Panc1 (cell line): ENCODE measurements around the gene UBXN6. TPM values are rescaled to one million over a fixed set of nuclear protein-coding genes. Genes with fewer than 3 reads are reported as not detected.

Experiments used
- ATAC-seq: fragments of 200-7000 bp; cut with Tn5 transposase; 2 replicates; pipeline ENCODE4 v1.9.1; 2020; ENCODE audit warnings: mild to moderate bottlenecking, moderate library complexity
- BruUV-seq: library from RNA; stranded (reverse); fragments of 400-500 nt; replicated peaks from 2 replicates; lab custom pipeline; 2021; lab: Mats Ljungman, UMichigan
- CTCF ChIA-PET: fragments of 300-600 bp; sonication (Branson Sonifier 250); formaldehyde crosslinking; loops from one replicate; lab custom pipeline; 2022; ENCODE audit warnings: antibody characterized with exemption; lab: Charles Lee
- POLR2A ChIA-PET: fragments of 300-600 bp; sonication (Branson Sonifier 250); formaldehyde crosslinking; loops from one replicate; lab custom pipeline; 2022; ENCODE audit warnings: antibody characterized with exemption; lab: Charles Lee
- DNase-seq: peaks from one replicate; pipeline ENCODE4 v3.0.0-alpha.2; 2010; ENCODE audit warnings: low read depth, low spot score
- H3K27ac ChIP-seq: 2 replicates; pipeline ENCODE4 v1.5.1; 2011; ENCODE audit warnings: mild to moderate bottlenecking, low read length, inconsistent platforms
- H3K27me3 ChIP-seq: fragments of 200-500 bp; sonication (Bioruptor generic); 2 replicates; pipeline ENCODE4 v1.6.0; 2014; ENCODE audit warnings: low read length, inconsistent platforms; ENCODE audit not compliant: control insufficient read depth, insufficient read depth
- H3K36me3 ChIP-seq: fragments of 200-500 bp; sonication (Bioruptor generic); 2 replicates; pipeline ENCODE4 v1.5.1; 2014; ENCODE audit warnings: inconsistent platforms, mild to moderate bottlenecking, low read length, moderate library complexity; ENCODE audit not compliant: control insufficient read depth, insufficient read depth
- H3K4me1 ChIP-seq: 2 replicates; pipeline ENCODE4 v1.5.1; 2011; ENCODE audit warnings: inconsistent platforms, mild to moderate bottlenecking, low read length, moderate library complexity; ENCODE audit not compliant: control insufficient read depth, insufficient read depth
- H3K4me3 ChIP-seq, 2 experiments: 2 replicates each; pipeline ENCODE4 v1.5.1; 2011 to 2012; ENCODE audit warnings: low read depth in 2 of 2, low read length in 2 of 2, mild to moderate bottlenecking in 2 of 2, inconsistent platforms in 1 of 2, moderate library complexity in 1 of 2
- H3K9me3 ChIP-seq: fragments of 200-500 bp; sonication (Bioruptor generic); 2 replicates; pipeline ENCODE4 v1.5.1; 2014; ENCODE audit warnings: low read depth, mild to moderate bottlenecking, inconsistent platforms, low read length, moderate library complexity; ENCODE audit not compliant: control insufficient read depth, insufficient read depth
- POLR2AphosphoS5 ChIP-seq: IDR thresholded peaks from 2 replicates; pipeline ENCODE4 v1.6.1; 2012; ENCODE audit warnings: mild to moderate bottlenecking, low read depth, low read length, moderate library complexity
- SIN3A ChIP-seq: IDR thresholded peaks from 2 replicates; pipeline ENCODE4 v1.6.1; 2012; ENCODE audit warnings: low read depth, mild to moderate bottlenecking, low read length, moderate library complexity, borderline replicate concordance; ENCODE audit not compliant: insufficient read depth
- TCF7L2 ChIP-seq: IDR thresholded peaks from 2 replicates; pipeline ENCODE4 v1.6.1; 2011; ENCODE audit warnings: mild to moderate bottlenecking, low read depth, low read length, inconsistent platforms
- in situ Hi-C: cut with HindIII; loops from 2 replicates; pipeline ENCODE4 v1.10.0; 2016; ENCODE audit warnings: low sequenced_read_pairs, low pct_unique_long_range_greater_than_20kb
- intact Hi-C: fragments of 100-400 bp; cut with micrococcal nuclease; formaldehyde crosslinking; loops from one replicate; pipeline ENCODE4 v1.10.0; 2022; ENCODE audit not compliant: unreplicated experiment
- total RNA-seq: library from RNA; stranded (reverse); gene quantifications from one replicate; pipeline ENCODE4 v1.2.1, GENCODE V29; 2021; ENCODE audit not compliant: unreplicated experiment
- TF ChIP-seq, protein P1 (sequence below): fragments of 450-650 bp; IDR thresholded peaks from 2 replicates; pipeline ENCODE4 v1.5.1; 2017; ENCODE audit warnings: mild to moderate bottlenecking
- TF ChIP-seq, protein P2 (sequence below), 2 experiments: IDR thresholded peaks; 2 replicates each; pipeline ENCODE4 v1.6.1; 2011 to 2012; ENCODE audit warnings: low read depth in 2 of 2, control low read depth in 1 of 2, low read length in 1 of 2, mild to moderate bottlenecking in 1 of 2, moderate library complexity in 1 of 2; ENCODE audit not compliant: insufficient read depth in 1 of 2

UBXN6 gene
- total RNA-seq, 1 experiment from 2014 or later, result 55.6 TPM

DNA sequence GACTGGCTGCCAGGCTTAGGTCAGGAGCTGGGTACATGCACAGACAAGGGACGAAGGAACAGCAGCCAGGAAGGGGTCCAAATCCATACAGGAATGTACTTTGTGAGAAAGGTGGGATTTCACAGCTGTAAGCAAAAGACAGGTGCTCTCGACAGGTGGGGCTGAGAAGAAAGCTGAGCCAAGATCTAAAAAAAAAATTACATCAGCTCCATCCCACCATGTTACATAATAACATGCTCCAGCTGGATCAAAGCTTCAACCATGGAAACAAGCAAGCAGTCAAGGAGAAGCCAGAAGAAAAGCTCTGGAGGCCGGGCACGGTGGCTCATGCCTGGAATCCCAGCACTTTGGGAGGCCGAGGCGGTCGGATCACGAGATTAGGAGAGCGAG, 8.0 kb downstream of the UBXN6 start:
- no peak for ATAC-seq
- no peaks in the 10 kb centered on the region for H3K36me3 ChIP-seq
- TF ChIP-seq, protein P1, sequence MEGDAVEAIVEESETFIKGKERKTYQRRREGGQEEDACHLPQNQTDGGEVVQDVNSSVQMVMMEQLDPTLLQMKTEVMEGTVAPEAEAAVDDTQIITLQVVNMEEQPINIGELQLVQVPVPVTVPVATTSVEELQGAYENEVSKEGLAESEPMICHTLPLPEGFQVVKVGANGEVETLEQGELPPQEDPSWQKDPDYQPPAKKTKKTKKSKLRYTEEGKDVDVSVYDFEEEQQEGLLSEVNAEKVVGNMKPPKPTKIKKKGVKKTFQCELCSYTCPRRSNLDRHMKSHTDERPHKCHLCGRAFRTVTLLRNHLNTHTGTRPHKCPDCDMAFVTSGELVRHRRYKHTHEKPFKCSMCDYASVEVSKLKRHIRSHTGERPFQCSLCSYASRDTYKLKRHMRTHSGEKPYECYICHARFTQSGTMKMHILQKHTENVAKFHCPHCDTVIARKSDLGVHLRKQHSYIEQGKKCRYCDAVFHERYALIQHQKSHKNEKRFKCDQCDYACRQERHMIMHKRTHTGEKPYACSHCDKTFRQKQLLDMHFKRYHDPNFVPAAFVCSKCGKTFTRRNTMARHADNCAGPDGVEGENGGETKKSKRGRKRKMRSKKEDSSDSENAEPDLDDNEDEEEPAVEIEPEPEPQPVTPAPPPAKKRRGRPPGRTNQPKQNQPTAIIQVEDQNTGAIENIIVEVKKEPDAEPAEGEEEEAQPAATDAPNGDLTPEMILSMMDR, result no peak
- TF ChIP-seq, protein P2, sequence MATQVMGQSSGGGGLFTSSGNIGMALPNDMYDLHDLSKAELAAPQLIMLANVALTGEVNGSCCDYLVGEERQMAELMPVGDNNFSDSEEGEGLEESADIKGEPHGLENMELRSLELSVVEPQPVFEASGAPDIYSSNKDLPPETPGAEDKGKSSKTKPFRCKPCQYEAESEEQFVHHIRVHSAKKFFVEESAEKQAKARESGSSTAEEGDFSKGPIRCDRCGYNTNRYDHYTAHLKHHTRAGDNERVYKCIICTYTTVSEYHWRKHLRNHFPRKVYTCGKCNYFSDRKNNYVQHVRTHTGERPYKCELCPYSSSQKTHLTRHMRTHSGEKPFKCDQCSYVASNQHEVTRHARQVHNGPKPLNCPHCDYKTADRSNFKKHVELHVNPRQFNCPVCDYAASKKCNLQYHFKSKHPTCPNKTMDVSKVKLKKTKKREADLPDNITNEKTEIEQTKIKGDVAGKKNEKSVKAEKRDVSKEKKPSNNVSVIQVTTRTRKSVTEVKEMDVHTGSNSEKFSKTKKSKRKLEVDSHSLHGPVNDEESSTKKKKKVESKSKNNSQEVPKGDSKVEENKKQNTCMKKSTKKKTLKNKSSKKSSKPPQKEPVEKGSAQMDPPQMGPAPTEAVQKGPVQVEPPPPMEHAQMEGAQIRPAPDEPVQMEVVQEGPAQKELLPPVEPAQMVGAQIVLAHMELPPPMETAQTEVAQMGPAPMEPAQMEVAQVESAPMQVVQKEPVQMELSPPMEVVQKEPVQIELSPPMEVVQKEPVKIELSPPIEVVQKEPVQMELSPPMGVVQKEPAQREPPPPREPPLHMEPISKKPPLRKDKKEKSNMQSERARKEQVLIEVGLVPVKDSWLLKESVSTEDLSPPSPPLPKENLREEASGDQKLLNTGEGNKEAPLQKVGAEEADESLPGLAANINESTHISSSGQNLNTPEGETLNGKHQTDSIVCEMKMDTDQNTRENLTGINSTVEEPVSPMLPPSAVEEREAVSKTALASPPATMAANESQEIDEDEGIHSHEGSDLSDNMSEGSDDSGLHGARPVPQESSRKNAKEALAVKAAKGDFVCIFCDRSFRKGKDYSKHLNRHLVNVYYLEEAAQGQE (IDR thresholded peaks at IDR 0.05; ENCODE audit: insufficient read depth in 1 of 2, low read depth in 2 of 2, low read length in 1 of 2), result no peak
- TF ChIP-seq POLR2AphosphoS5 (no peak), SIN3A (no peak), TCF7L2 (no peak)
- no peak overlapping the region for H3K4me3 ChIP-seq
- POLR2A ChIA-PET, result no interaction called here
- CTCF ChIA-PET, result no interaction called here
- in situ Hi-C loops, result no loop called here
- no TSS peak for BruUV-seq
- H3K9me3 ChIP-seq, result no peaks in the 10 kb centered on the region
- no peaks in the 10 kb centered on the region for H3K27me3 ChIP-seq
- H3K27ac ChIP-seq, result no peak overlapping the region
- H3K4me1 ChIP-seq, result no peaks in the 10 kb centered on the region
- no peak for DNase-seq
- intact Hi-C loops, result no loop called here

DNA sequence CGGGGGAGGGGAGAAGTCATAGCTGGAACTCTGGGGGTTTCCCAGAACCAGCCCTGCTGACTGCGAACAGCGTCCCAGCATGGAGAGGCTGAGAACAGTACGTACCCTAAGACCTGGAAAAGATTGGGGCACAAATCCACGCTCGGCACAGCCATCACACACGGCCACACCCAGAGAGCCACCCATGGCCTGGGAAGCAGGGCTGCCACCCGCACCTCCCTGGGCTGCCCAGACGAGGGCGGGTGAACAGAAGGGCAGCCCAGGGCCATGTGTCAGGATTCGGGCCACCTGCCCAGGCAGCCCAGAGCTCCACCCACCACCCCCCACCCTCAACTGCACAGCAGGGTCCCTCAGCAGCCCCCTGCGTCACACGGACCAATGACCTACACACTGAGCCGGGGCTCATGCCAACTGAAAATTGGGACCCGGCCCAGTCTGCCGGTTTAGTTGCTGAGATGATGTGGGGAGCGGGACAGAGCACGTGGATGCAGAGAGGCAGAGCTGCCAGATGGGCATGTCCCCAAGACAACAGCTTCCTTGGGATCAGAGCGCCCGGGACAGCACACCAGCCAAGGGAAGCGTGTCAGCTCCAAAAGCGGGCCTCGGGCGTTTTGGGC, 8.5 kb downstream of the UBXN6 start:
- Histone ChIP-seq H3K9me3 (no peaks in the 10 kb centered on the region), H3K27ac (no peak overlapping the region), H3K27me3 (no peaks in the 10 kb centered on the region), H3K4me3 (no peak overlapping the region), H3K36me3 (no peaks in the 10 kb centered on the region), H3K4me1 (no peaks in the 10 kb centered on the region)
- POLR2A ChIA-PET, result no interaction called here
- ATAC-seq (no peak), DNase-seq (no peak)
- BruUV-seq, result no TSS peak
- TF ChIP-seq, protein P2 (IDR thresholded peaks at IDR 0.05; ENCODE audit: insufficient read depth in 1 of 2, low read depth in 2 of 2, low read length in 1 of 2), result no peak
- no peak for TF ChIP-seq SIN3A
- TF ChIP-seq, protein P1, result no peak
- TF ChIP-seq POLR2AphosphoS5, result no peak
- no peak for TF ChIP-seq TCF7L2
- intact Hi-C loops, result no loop called here
- in situ Hi-C loops, result no loop called here
- CTCF ChIA-PET, result no interaction called here
